B cell (primary cell): ENCODE results near the gene LDLRAD3. TPM values are rescaled to one million over a fixed set of nuclear protein-coding genes. Genes with fewer than 3 reads are reported as not detected.

Experiments used
- ATAC-seq: fragments of 200-7000 bp; cut with Tn5 transposase; one replicate; pipeline ENCODE4 v1.10.0; 2021; ENCODE audit warnings: low read depth, mild to moderate bottlenecking, moderate number of reproducible peaks, moderate library complexity
- CTCF ChIA-PET: fragments of 350-600 bp; sonication (Branson Sonifier 250); formaldehyde crosslinking; loops from one replicate; lab custom pipeline; 2021; ENCODE audit warnings: antibody characterized with exemption, inconsistent platforms; lab: Charles Lee
- POLR2A ChIA-PET: fragments of 350-600 bp; sonication (Branson Sonifier 250); formaldehyde crosslinking; loops from one replicate; lab custom pipeline; 2021; ENCODE audit warnings: antibody characterized with exemption; lab: Charles Lee
- DNase-seq: peaks from one replicate; pipeline ENCODE4 v3.0.0; 2013
- H2AFZ ChIP-seq: 2 replicates; pipeline ENCODE4 v1.6.1; 2012; ENCODE audit warnings: mild to moderate bottlenecking, low read depth, low read length; ENCODE audit not compliant: insufficient read depth, poor library complexity, severe bottlenecking
- H3K27ac ChIP-seq, 2 donors: 1 replicate in 1 of 2; 2 replicates in 1 of 2; pipeline ENCODE4 v1.5.1; 2012 to 2013; ENCODE audit warnings: low read length in 2 of 2, mild to moderate bottlenecking in 2 of 2, moderate library complexity in 1 of 2
- H3K27me3 ChIP-seq, 4 experiments: fragments of 200-600 bp in 1 of 4; sonication (generic) in 1 of 4; replicated peaks in 1 of 4; 1 replicate in 2 of 4; 2 replicates in 2 of 4; pipeline versions ENCODE4 v1.6.1 to v1.7.0; 2013 to 2016; ENCODE audit warnings: low read length in 3 of 4, mild to moderate bottlenecking in 2 of 4, mixed read lengths in 1 of 4, moderate library complexity in 1 of 4; ENCODE audit not compliant: insufficient read depth in 4 of 4, control insufficient read depth in 3 of 4; ENCODE audit errors: control extremely low read depth in 1 of 4
- H3K36me3 ChIP-seq, 2 experiments: replicated peaks in 1 of 2; 1 replicate in 1 of 2; 2 replicates in 1 of 2; pipeline versions ENCODE4 v1.6.1 to v1.7.1; 2013; ENCODE audit warnings: low read length in 1 of 2; ENCODE audit not compliant: insufficient read depth in 2 of 2, control insufficient read depth in 1 of 2; ENCODE audit errors: control extremely low read depth in 1 of 2, extremely low read depth in 1 of 2
- H3K4me1 ChIP-seq, 2 donors: fragments of 200-600 bp in 1 of 2; sonication (generic) in 1 of 2; 1 replicate in 1 of 2; 2 replicates in 1 of 2; pipeline versions ENCODE4 v1.5.1 to v1.6.1; 2013 to 2017; ENCODE audit warnings: low read length in 2 of 2; ENCODE audit not compliant: control insufficient read depth in 2 of 2, insufficient read depth in 2 of 2
- H3K4me2 ChIP-seq: replicated peaks from 2 replicates; pipeline ENCODE3; 2012; ENCODE audit warnings: mild to moderate bottlenecking, low read depth, low read length; ENCODE audit not compliant: poor library complexity, severe bottlenecking
- H3K4me3 ChIP-seq, 5 experiments: fragments of 200-600 bp in 1 of 5; sonication (generic) in 1 of 5; 1 replicate in 3 of 5; 2 replicates in 2 of 5; pipeline versions ENCODE4 v1.5.1 to v1.7.0; 2011 to 2016; ENCODE audit warnings: low read length in 4 of 5, mild to moderate bottlenecking in 4 of 5, low read depth in 2 of 5, control low read depth in 1 of 5, moderate library complexity in 1 of 5; ENCODE audit not compliant: insufficient read depth in 1 of 5; ENCODE audit errors: control extremely low read depth in 1 of 5, extremely low read depth in 1 of 5
- H3K79me2 ChIP-seq: fragments of 200-600 bp; sonication (generic); one replicate; pipeline ENCODE4 v1.6.0; 2016; ENCODE audit warnings: low read length; ENCODE audit not compliant: control insufficient read depth, insufficient read depth
- H3K9ac ChIP-seq: fragments of 200-600 bp; sonication (generic); 2 replicates; pipeline ENCODE4 v1.6.1; 2017; ENCODE audit warnings: mild to moderate bottlenecking, low read length, moderate library complexity
- H3K9me3 ChIP-seq, 3 donors: one replicate each; pipeline versions ENCODE4 v1.6.1 to v1.7.1; 2013; ENCODE audit warnings: low read length in 2 of 3; ENCODE audit not compliant: control insufficient read depth in 2 of 3, insufficient read depth in 1 of 3; ENCODE audit errors: control extremely low read depth in 1 of 3
- H4K20me1 ChIP-seq: 2 replicates; pipeline ENCODE4 v1.6.0; 2012; ENCODE audit warnings: mild to moderate bottlenecking, low read length; ENCODE audit not compliant: insufficient read depth, control insufficient read depth, poor library complexity, severe bottlenecking
- H3K27ac Mint-ChIP-seq: one replicate; pipeline ENCODE4 v1.8.0; 2021; ENCODE audit warnings: mixed read lengths
- H3K27me3 Mint-ChIP-seq: one replicate; pipeline ENCODE4 v1.8.0; 2021; ENCODE audit warnings: mixed read lengths
- H3K4me1 Mint-ChIP-seq: one replicate; pipeline ENCODE4 v1.8.0; 2021; ENCODE audit warnings: mixed read lengths
- H3K4me3 Mint-ChIP-seq: one replicate; pipeline ENCODE4 v1.8.0; 2021; ENCODE audit warnings: mixed read lengths
- H3K9me3 Mint-ChIP-seq: one replicate; pipeline ENCODE4 v1.8.0; 2022; ENCODE audit warnings: mixed read lengths; ENCODE audit not compliant: insufficient read depth
- EZH2 ChIP-seq: IDR thresholded peaks from 2 replicates; pipeline ENCODE4 v1.6.1; 2012; ENCODE audit warnings: borderline replicate concordance, low read depth, mild to moderate bottlenecking, moderate library complexity, low read length; ENCODE audit not compliant: insufficient read depth, poor library complexity, severe bottlenecking
- WGBS: methylation state at CpG from one replicate; pipeline ENCODE4 v1.1.5; 2013; ENCODE audit warnings: missing lambda C conversion rate; ENCODE audit not compliant: insufficient coverage; 5-methylcytosine and 5-hydroxymethylcytosine counted together
- intact Hi-C: fragments of 100-400 bp; cut with micrococcal nuclease; formaldehyde crosslinking; loops from one replicate; pipeline ENCODE4 v1.10.0; 2022
- polyA plus RNA-seq: library from polyadenylated mRNA; depleted of rRNA; stranded (reverse); fragments of >200 nt; gene quantifications from 2 replicates; pipeline ENCODE4 v1.2.3, GENCODE V29; 2012
- total RNA-seq, 2 donors: library from RNA; stranded (reverse); fragments of 120-200 nt in 1 of 2; gene quantifications; 1 replicate in 1 of 2; 2 replicates in 1 of 2; pipeline versions ENCODE4 v1.2.3 to v1.2.4, GENCODE V29; 2013 to 2022
- TF ChIP-seq, protein P1 (sequence below): fragments of 200-600 bp; IDR thresholded peaks from one replicate; pipeline ENCODE4 v1.8.0; 2022; ENCODE audit warnings: antibody characterized with exemption, mild to moderate bottlenecking

Gene LDLRAD3
- total and polyA plus RNA-seq, 2 donors (not counting 1 experiment from before 2014, with no cell fraction given): 0.01 TPM; not detected in 1

DNA sequence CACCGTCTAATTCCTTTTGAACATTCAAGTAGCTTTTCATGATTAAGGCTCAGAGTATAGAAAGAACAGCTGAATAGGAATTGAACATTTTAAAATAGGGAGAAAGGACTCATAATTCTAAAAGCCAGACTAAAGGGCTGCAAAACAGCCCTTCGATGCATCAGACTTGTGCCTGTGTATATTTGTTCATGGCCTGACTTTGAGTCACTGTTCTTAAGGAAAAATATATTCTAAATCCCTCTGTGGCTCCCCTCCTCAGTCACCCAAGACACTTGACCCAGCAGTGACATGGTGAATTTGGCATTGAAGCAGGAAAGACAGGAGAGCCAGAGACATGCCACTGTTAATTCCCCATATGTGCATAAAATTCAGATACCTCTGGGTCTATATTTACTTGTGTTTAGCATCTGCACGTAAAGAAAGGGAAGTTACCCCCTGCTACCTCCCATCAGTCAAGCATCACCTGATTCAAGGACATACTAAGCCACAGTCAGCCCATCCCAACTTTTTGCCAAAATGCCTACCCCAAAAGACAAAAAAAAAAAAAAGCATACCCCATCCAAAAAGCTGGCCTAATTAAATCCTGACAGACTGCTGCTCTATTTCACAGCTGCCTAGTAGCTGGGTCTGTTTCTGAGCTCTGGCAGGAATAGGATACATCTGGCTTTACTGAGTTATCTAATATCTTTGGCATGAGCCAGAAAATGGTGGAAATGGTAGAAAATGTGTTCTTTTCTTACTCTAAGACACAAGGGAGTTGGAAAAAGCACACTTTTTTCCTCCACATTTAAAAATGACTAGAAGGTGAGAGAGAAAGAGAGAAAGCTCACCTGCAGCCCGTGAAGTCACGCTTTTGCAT is 251.9 kb downstream of the LDLRAD3 start:
- H4K20me1 ChIP-seq: no peaks in the 10 kb centered on the region
- intact Hi-C loops: no loop called here
- no peak overlapping the region for H3K4me3 Mint-ChIP-seq
- H3K4me3 ChIP-seq: no peak overlapping the region
- no peak overlapping the region for H2AFZ ChIP-seq
- WGBS: no CpG with 5 or more reads among the region's 5 CpGs
- H3K9me3 Mint-ChIP-seq: no peaks in the 10 kb centered on the region
- no peaks in the 10 kb centered on the region for H3K9me3 ChIP-seq
- ATAC-seq: no peak
- no peak overlapping the region for H3K4me2 ChIP-seq
- H3K27me3 Mint-ChIP-seq: peaks cover 4% of the 10 kb centered on the region
- H3K4me1 ChIP-seq: no peaks in the 10 kb centered on the region
- H3K27ac Mint-ChIP-seq: no peak overlapping the region
- DNase-seq: no peak
- TF ChIP-seq EZH2: no peak
- TF ChIP-seq, protein P1, sequence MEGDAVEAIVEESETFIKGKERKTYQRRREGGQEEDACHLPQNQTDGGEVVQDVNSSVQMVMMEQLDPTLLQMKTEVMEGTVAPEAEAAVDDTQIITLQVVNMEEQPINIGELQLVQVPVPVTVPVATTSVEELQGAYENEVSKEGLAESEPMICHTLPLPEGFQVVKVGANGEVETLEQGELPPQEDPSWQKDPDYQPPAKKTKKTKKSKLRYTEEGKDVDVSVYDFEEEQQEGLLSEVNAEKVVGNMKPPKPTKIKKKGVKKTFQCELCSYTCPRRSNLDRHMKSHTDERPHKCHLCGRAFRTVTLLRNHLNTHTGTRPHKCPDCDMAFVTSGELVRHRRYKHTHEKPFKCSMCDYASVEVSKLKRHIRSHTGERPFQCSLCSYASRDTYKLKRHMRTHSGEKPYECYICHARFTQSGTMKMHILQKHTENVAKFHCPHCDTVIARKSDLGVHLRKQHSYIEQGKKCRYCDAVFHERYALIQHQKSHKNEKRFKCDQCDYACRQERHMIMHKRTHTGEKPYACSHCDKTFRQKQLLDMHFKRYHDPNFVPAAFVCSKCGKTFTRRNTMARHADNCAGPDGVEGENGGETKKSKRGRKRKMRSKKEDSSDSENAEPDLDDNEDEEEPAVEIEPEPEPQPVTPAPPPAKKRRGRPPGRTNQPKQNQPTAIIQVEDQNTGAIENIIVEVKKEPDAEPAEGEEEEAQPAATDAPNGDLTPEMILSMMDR: no peak
- H3K27me3 ChIP-seq: no peaks in the 10 kb centered on the region
- no peak overlapping the region for H3K27ac ChIP-seq
- H3K4me1 Mint-ChIP-seq: no peaks in the 10 kb centered on the region
- ChIA-PET CTCF (no interaction called here), POLR2A (no interaction called here)
- H3K79me2 ChIP-seq: no peaks in the 10 kb centered on the region
- H3K9ac ChIP-seq: no peak overlapping the region
- H3K36me3 ChIP-seq: no peaks in the 10 kb centered on the region

DNA sequence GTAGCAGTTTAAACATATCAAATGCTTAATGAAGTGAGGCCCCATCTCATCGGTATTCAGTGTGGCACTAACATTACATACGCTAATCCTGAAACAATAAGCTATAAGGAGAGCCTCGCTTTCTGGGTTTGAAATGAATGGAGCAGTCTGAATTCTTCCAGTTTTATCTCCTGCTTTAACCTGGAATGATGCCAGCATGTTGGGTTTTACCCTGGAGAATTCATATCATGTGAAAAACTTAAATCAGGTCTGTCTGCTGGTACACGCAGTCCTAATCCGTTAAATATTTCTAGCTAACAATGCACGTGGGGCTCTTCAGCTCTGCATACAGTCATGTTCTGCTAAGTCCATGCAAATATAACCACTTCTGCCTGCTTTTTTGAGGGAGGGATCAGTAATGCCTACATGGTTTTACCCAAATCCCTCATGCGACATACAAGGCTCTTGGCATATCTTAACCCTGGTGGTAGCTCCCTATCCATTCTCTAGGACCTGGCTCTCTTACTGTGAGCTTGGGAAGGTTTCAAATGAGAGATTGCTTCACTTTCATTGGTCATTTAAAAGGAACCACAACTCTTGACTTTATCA is 252.6 kb downstream of the LDLRAD3 start:
- no peaks in the 10 kb centered on the region for H3K36me3 ChIP-seq
- no peaks in the 10 kb centered on the region for H4K20me1 ChIP-seq
- ChIA-PET POLR2A (no interaction called here), CTCF (no interaction called here)
- Mint-ChIP-seq H3K27ac (no peak overlapping the region), H3K27me3 (peaks cover 4% of the 10 kb centered on the region), H3K9me3 (no peaks in the 10 kb centered on the region), H3K4me3 (no peak overlapping the region), H3K4me1 (no peaks in the 10 kb centered on the region)
- H3K79me2 ChIP-seq: no peaks in the 10 kb centered on the region
- H3K27me3 ChIP-seq: no peaks in the 10 kb centered on the region
- TF ChIP-seq, protein P1: no peak
- no peak for TF ChIP-seq EZH2
- H3K27ac ChIP-seq: no peak overlapping the region
- intact Hi-C loops: no loop called here
- ATAC-seq (no peak), DNase-seq (no peak)
- no peak overlapping the region for H2AFZ ChIP-seq
- 89% methylated on average over 3 of the region's 7 CpGs for WGBS
- no peak overlapping the region for H3K4me2 ChIP-seq
- H3K9ac ChIP-seq: no peak overlapping the region
- no peak overlapping the region for H3K4me3 ChIP-seq
- no peaks in the 10 kb centered on the region for H3K4me1 ChIP-seq
- no peaks in the 10 kb centered on the region for H3K9me3 ChIP-seq
